Trophoblast cell (in vitro differentiated cells and primary cell): Measurements from ENCODE around the gene LRRC7.

Experiments
- DNase-seq, 2 donors: peaks; one replicate each; pipeline ENCODE4 v3.0.0-alpha.2; 2016
- H2AFZ ChIP-seq: 2 replicates; pipeline ENCODE4 v1.6.1; 2013; ENCODE audit warnings: low read length, moderate library complexity, mild to moderate bottlenecking; ENCODE audit not compliant: insufficient read depth, poor library complexity
- H2AK5ac ChIP-seq: 2 replicates; pipeline ENCODE4 v1.6.1; 2013; ENCODE audit warnings: mild to moderate bottlenecking, low read length
- H2BK120ac ChIP-seq: 2 replicates; pipeline ENCODE4 v1.6.1; 2013; ENCODE audit warnings: low read length, mild to moderate bottlenecking, moderate library complexity; ENCODE audit not compliant: insufficient read depth, poor library complexity
- H2BK12ac ChIP-seq: 2 replicates; pipeline ENCODE4 v1.6.1; 2013; ENCODE audit warnings: mild to moderate bottlenecking, low read length, moderate library complexity
- H2BK5ac ChIP-seq: 2 replicates; pipeline ENCODE4 v1.6.1; 2013; ENCODE audit warnings: low read length, low read depth, moderate library complexity, mild to moderate bottlenecking; ENCODE audit not compliant: poor library complexity
- H3K14ac ChIP-seq: 2 replicates; pipeline ENCODE4 v1.6.1; 2013; ENCODE audit warnings: mild to moderate bottlenecking, low read length
- H3K18ac ChIP-seq: 2 replicates; pipeline ENCODE4 v1.6.1; 2013; ENCODE audit warnings: mild to moderate bottlenecking, low read length
- H3K23ac ChIP-seq: 2 replicates; pipeline ENCODE4 v1.6.1; 2013; ENCODE audit warnings: low read length
- H3K27ac ChIP-seq: 2 replicates; pipeline ENCODE4 v1.5.1; 2013; ENCODE audit warnings: low read depth, mild to moderate bottlenecking, inconsistent platforms, low read length, moderate library complexity
- H3K27me3 ChIP-seq: 2 replicates; pipeline ENCODE4 v1.6.1; 2013; ENCODE audit warnings: inconsistent platforms, mild to moderate bottlenecking, low read length, moderate library complexity; ENCODE audit not compliant: insufficient read depth
- H3K36me3 ChIP-seq, 2 experiments: 1 replicate in 1 of 2; 2 replicates in 1 of 2; pipeline ENCODE4 v1.6.1; 2013; ENCODE audit warnings: low read length in 2 of 2, mild to moderate bottlenecking in 2 of 2, moderate library complexity in 1 of 2; ENCODE audit not compliant: insufficient read depth in 2 of 2, control insufficient read depth in 1 of 2
- H3K4ac ChIP-seq: 2 replicates; pipeline ENCODE4 v1.6.1; 2013; ENCODE audit warnings: low read depth, mild to moderate bottlenecking, low read length, moderate library complexity
- H3K4me1 ChIP-seq, 2 experiments: 1 replicate in 1 of 2; 2 replicates in 1 of 2; pipeline ENCODE4 v1.6.1; 2013; ENCODE audit warnings: low read length in 2 of 2, mild to moderate bottlenecking in 2 of 2, moderate library complexity in 1 of 2; ENCODE audit not compliant: insufficient read depth in 2 of 2, control insufficient read depth in 1 of 2
- H3K4me2 ChIP-seq: 2 replicates; pipeline ENCODE4 v1.6.1; 2013; ENCODE audit warnings: inconsistent platforms, mild to moderate bottlenecking, low read length, moderate library complexity
- H3K4me3 ChIP-seq: 2 replicates; pipeline ENCODE4 v1.5.1; 2013; ENCODE audit warnings: mild to moderate bottlenecking, low read depth, low read length, inconsistent platforms
- H3K79me1 ChIP-seq: one replicate; pipeline ENCODE4 v1.6.1; 2013; ENCODE audit warnings: low read length
- H3K79me2 ChIP-seq: 2 replicates; pipeline ENCODE4 v1.6.1; 2013; ENCODE audit warnings: low read length, mild to moderate bottlenecking; ENCODE audit not compliant: control insufficient read depth, insufficient read depth, poor library complexity
- H3K9ac ChIP-seq: 2 replicates; pipeline ENCODE4 v1.6.1; 2013; ENCODE audit warnings: mild to moderate bottlenecking, low read length
- H3K9me3 ChIP-seq: 2 replicates; pipeline ENCODE4 v1.6.1; 2013; ENCODE audit warnings: low read depth, mild to moderate bottlenecking, control low read depth, inconsistent platforms, low read length; ENCODE audit not compliant: insufficient read depth
- H4K12ac ChIP-seq: 2 replicates; pipeline ENCODE4 v1.6.1; 2013; ENCODE audit warnings: low read depth, mild to moderate bottlenecking, low read length, moderate library complexity
- H4K8ac ChIP-seq: 2 replicates; pipeline ENCODE4 v1.6.1; 2013; ENCODE audit warnings: low read depth, mild to moderate bottlenecking, low read length, moderate library complexity
- H4K91ac ChIP-seq: one replicate; pipeline ENCODE4 v1.6.1; 2013; ENCODE audit warnings: low read depth, mild to moderate bottlenecking, low read length, moderate library complexity
- WGBS: extraction: QIAGEN DNeasy Blood & Tissue Kit; methylation state at CpG from one replicate; pipeline ENCODE4 v1.1.7; 2013; ENCODE audit warnings: missing lambda C conversion rate; ENCODE audit not compliant: insufficient read length, insufficient coverage; ENCODE audit errors: extremely low coverage; 5-methylcytosine and 5-hydroxymethylcytosine counted together

Gene LRRC7

GRCh38 chr1:70168283-70168682, 600.6 kb downstream of the LRRC7 start:
- Histone ChIP-seq H3K27ac (no peak overlapping the region), H2AFZ (no peak overlapping the region), H2BK12ac (no peak overlapping the region), H3K9ac (no peak overlapping the region), H3K36me3 (peaks cover 0 to 3% of the 10 kb centered on the region in 2 experiments), H4K8ac (no peak overlapping the region), H4K12ac (no peak overlapping the region), H3K9me3 (no peaks in the 10 kb centered on the region), H3K4me3 (no peak overlapping the region), H2BK120ac (no peak overlapping the region), H3K18ac (no peak overlapping the region), H3K27me3 (no peaks in the 10 kb centered on the region), H2AK5ac (no peak overlapping the region), H3K4me2 (no peak overlapping the region), H3K4ac (no peak overlapping the region), H3K14ac (no peak overlapping the region), H4K91ac (no peak overlapping the region), H3K79me1 (no peaks in the 10 kb centered on the region), H3K4me1 (peaks cover 0 to 3% of the 10 kb centered on the region in 2 experiments), H2BK5ac (no peak overlapping the region), H3K23ac (no peak overlapping the region), H3K79me2 (no peaks in the 10 kb centered on the region)
- DNase-seq = no peak

- Histone ChIP-seq H3K27ac (no peak overlapping the region), H2BK5ac (no peak overlapping the region), H4K8ac (no peak overlapping the region), H3K4me1 (peaks cover 0 to 3% of the 10 kb centered on the region in 2 experiments), H2AFZ (no peak overlapping the region), H4K91ac (peak overlapping the region; percentile 2), H3K14ac (no peak overlapping the region), H3K4me2 (no peak overlapping the region), H3K9me3 (no peaks in the 10 kb centered on the region), H3K9ac (no peak overlapping the region), H3K79me1 (no peaks in the 10 kb centered on the region), H2AK5ac (no peak overlapping the region), H2BK12ac (no peak overlapping the region), H3K4ac (no peak overlapping the region), H4K12ac (no peak overlapping the region), H3K4me3 (no peak overlapping the region), H3K18ac (no peak overlapping the region), H3K27me3 (no peaks in the 10 kb centered on the region), H3K36me3 (peaks cover 0 to 3% of the 10 kb centered on the region in 2 experiments), H2BK120ac (no peak overlapping the region), H3K23ac (no peak overlapping the region), H3K79me2 (no peaks in the 10 kb centered on the region)
- WGBS = no CpG with 5 or more reads among the region's 5 CpGs
- DNase-seq = no peak
Observed at GRCh38 chr1:70169018-70169839, 601.5 kb downstream of the LRRC7 start.

GRCh38 chr1:70171512-70171911, 603.8 kb downstream of the LRRC7 start:
- no peaks in the 10 kb centered on the region for H3K9me3 ChIP-seq
- H3K14ac ChIP-seq = no peak overlapping the region
- no peaks in the 10 kb centered on the region for H3K79me2 ChIP-seq
- no peaks in the 10 kb centered on the region for H3K27me3 ChIP-seq
- DNase-seq = no peak
- H3K4me1 ChIP-seq = peaks cover 0 to 3% of the 10 kb centered on the region in 2 experiments
- H3K18ac ChIP-seq = no peak overlapping the region
- no peak overlapping the region for H2BK5ac ChIP-seq
- no peak overlapping the region for H3K23ac ChIP-seq
- H3K36me3 ChIP-seq = peaks cover 0 to 3% of the 10 kb centered on the region in 2 experiments
- no CpG with 5 or more reads among the region's 1 CpG for WGBS
- H3K4ac ChIP-seq = no peak overlapping the region
- no peak overlapping the region for H4K12ac ChIP-seq
- H3K4me3 ChIP-seq = no peak overlapping the region
- no peaks in the 10 kb centered on the region for H3K79me1 ChIP-seq
- H2BK120ac ChIP-seq = no peak overlapping the region
- no peak overlapping the region for H4K91ac ChIP-seq
- H2AFZ ChIP-seq = no peak overlapping the region
- no peak overlapping the region for H2AK5ac ChIP-seq
- H4K8ac ChIP-seq = no peak overlapping the region
- H3K27ac ChIP-seq = no peak overlapping the region
- no peak overlapping the region for H3K4me2 ChIP-seq
- H2BK12ac ChIP-seq = no peak overlapping the region
- no peak overlapping the region for H3K9ac ChIP-seq
